Liver (tissue), 9 donors: ENCODE results near the gene ALAS1. TPM values are rescaled to one million over a fixed set of nuclear protein-coding genes. Genes with fewer than 3 reads are reported as not detected.

ENCODE experiments used
- DNase-seq: peaks from one replicate; pipeline ENCODE4 v3.0.0-alpha.2; 2017; ENCODE audit warnings: low spot score
- H3K27ac ChIP-seq, 2 donors: one replicate each; pipeline ENCODE4 v1.7.0; 2013; ENCODE audit warnings: inconsistent platforms in 2 of 2, low read length in 2 of 2, control low read depth in 1 of 2, low read depth in 1 of 2, mild to moderate bottlenecking in 1 of 2
- H3K27me3 ChIP-seq, 4 donors: one replicate each; pipeline versions ENCODE4 v1.6.1 to v1.7.0; 2013; ENCODE audit warnings: low read length in 3 of 4, inconsistent platforms in 1 of 4, mild to moderate bottlenecking in 1 of 4, moderate library complexity in 1 of 4; ENCODE audit not compliant: control insufficient read depth in 4 of 4, insufficient read depth in 4 of 4
- H3K36me3 ChIP-seq, 4 donors: one replicate each; pipeline versions ENCODE4 v1.6.1 to v1.7.0; 2013; ENCODE audit warnings: low read length in 3 of 4, mild to moderate bottlenecking in 3 of 4, low read depth in 1 of 4, moderate library complexity in 1 of 4; ENCODE audit not compliant: control insufficient read depth in 4 of 4, insufficient read depth in 3 of 4
- H3K4me1 ChIP-seq, 4 donors: one replicate each; pipeline versions ENCODE4 v1.6.1 to v1.7.0; 2013; ENCODE audit warnings: low read length in 3 of 4, mild to moderate bottlenecking in 3 of 4, moderate library complexity in 1 of 4; ENCODE audit not compliant: control insufficient read depth in 4 of 4, insufficient read depth in 4 of 4
- H3K4me3 ChIP-seq, 3 donors: one replicate each; pipeline versions ENCODE4 v1.6.1 to v1.7.0; 2013; ENCODE audit warnings: low read length in 3 of 3, control low read depth in 1 of 3, low read depth in 1 of 3, mild to moderate bottlenecking in 1 of 3
- H3K9ac ChIP-seq, 2 donors: one replicate each; pipeline ENCODE4 v1.7.0; 2013; ENCODE audit warnings: low read length in 2 of 2, mild to moderate bottlenecking in 2 of 2, moderate library complexity in 2 of 2, control low read depth in 1 of 2, low read depth in 1 of 2
- H3K9me3 ChIP-seq, 4 donors: one replicate each; pipeline versions ENCODE4 v1.6.1 to v1.7.0; 2013; ENCODE audit warnings: low read length in 3 of 4; ENCODE audit not compliant: control insufficient read depth in 4 of 4
- CTCF ChIP-seq: fragments of 150-350 bp; IDR thresholded peaks from 2 replicates; pipeline ENCODE4 v1.5.1; 2017; ENCODE audit warnings: improper control_type of control experiment, low read depth, low read length; ENCODE audit not compliant: missing input control
- GABPA ChIP-seq, 2 donors: IDR thresholded peaks in 1 of 2; conservative IDR thresholded peaks in 1 of 2; 2 replicates each; pipeline ENCODE4 v1.6.1; 2016; ENCODE audit warnings: antibody characterized with exemption in 2 of 2, mild to moderate bottlenecking in 1 of 2, moderate library complexity in 1 of 2
- NR2F2 ChIP-seq: IDR thresholded peaks from 2 replicates; pipeline ENCODE4 v1.6.1; 2016; ENCODE audit warnings: antibody characterized with exemption
- RAD21 ChIP-seq, 2 donors: IDR thresholded peaks; 2 replicates each; pipeline ENCODE4 v1.6.1; 2016; ENCODE audit warnings: antibody characterized with exemption in 2 of 2, mild to moderate bottlenecking in 2 of 2
- REST ChIP-seq: IDR thresholded peaks from 2 replicates; pipeline ENCODE4 v1.6.1; 2016; ENCODE audit warnings: antibody characterized with exemption, mild to moderate bottlenecking
- TAF1 ChIP-seq: conservative IDR thresholded peaks from 2 replicates; pipeline ENCODE4 v1.6.1; 2016; ENCODE audit warnings: antibody characterized with exemption, mild to moderate bottlenecking
- YY1 ChIP-seq: IDR thresholded peaks from 2 replicates; pipeline ENCODE4 v1.6.1; 2016; ENCODE audit warnings: antibody characterized with exemption, mild to moderate bottlenecking
- WGBS: extraction: QIAGEN DNeasy Blood & Tissue Kit; methylation state at CpG from one replicate; pipeline ENCODE4 v1.1.7; 2013; 5-methylcytosine and 5-hydroxymethylcytosine counted together
- polyA plus RNA-seq, 2 donors: library from polyadenylated mRNA; stranded (reverse) in 1 of 2; unstranded in 1 of 2; fragments of 200-250 nt in 1 of 2; fragments of >200 nt in 1 of 2; fragmentation: Nextera tagmentation in 1 of 2; extraction: Ambion mirVana in 1 of 2; gene quantifications; one replicate each; pipeline versions ENCODE4 v1.2.1 to v1.2.3, GENCODE V29; 2013 to 2015
- total RNA-seq, 2 donors: library from RNA; depleted of rRNA; stranded (reverse); fragments of >200 nt; gene quantifications; one replicate each; pipeline ENCODE4 v1.2.3, GENCODE V29; 2014
- TF ChIP-seq, protein P1 (sequence below): IDR thresholded peaks from 2 replicates; pipeline ENCODE4 v1.6.1; 2016; ENCODE audit warnings: antibody characterized with exemption
- donor health status: healthy.
- donor health status: healthy.
- donor health status: healthy.
- donor health status: healthy.
- donor health status: healthy.

Gene ALAS1
- total and polyA plus RNA-seq, 4 donors = 32.3 to 421 (median 137) TPM

- TF ChIP-seq CTCF = no peak
- no peak for TF ChIP-seq RAD21 (IDR thresholded peaks at IDR 0.05)
- TF ChIP-seq, protein P1, sequence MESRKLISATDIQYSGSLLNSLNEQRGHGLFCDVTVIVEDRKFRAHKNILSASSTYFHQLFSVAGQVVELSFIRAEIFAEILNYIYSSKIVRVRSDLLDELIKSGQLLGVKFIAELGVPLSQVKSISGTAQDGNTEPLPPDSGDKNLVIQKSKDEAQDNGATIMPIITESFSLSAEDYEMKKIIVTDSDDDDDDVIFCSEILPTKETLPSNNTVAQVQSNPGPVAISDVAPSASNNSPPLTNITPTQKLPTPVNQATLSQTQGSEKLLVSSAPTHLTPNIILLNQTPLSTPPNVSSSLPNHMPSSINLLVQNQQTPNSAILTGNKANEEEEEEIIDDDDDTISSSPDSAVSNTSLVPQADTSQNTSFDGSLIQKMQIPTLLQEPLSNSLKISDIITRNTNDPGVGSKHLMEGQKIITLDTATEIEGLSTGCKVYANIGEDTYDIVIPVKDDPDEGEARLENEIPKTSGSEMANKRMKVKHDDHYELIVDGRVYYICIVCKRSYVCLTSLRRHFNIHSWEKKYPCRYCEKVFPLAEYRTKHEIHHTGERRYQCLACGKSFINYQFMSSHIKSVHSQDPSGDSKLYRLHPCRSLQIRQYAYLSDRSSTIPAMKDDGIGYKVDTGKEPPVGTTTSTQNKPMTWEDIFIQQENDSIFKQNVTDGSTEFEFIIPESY = no peak
- TF ChIP-seq TAF1 = no peak
- peak; percentile 28 for TF ChIP-seq YY1
- TF ChIP-seq NR2F2 = peak; percentile 98
Observed at GRCh38 chr3:52238193-52238760, 40.3 kb downstream of the ALAS1 start (continued).

GRCh38 chr3:52238761-52239701 lies 41.1 kb downstream of the ALAS1 start, which contains the start of gene TWF2:
TSS of gene TWF2 (minus strand) at chr3:52239158. CDS start at chr3:52239016, 142 bp downstream.
- peak; percentile 75 for TF ChIP-seq YY1
- TF ChIP-seq GABPA (IDR thresholded peaks at IDR 0.05 in 1 of 2, conservative IDR thresholded peaks at IDR 0.05 in 1 of 2) = no peak
- no peak for TF ChIP-seq REST
- TF ChIP-seq RAD21 (IDR thresholded peaks at IDR 0.05) = peak; percentile 11 to 48
- peak; percentile 15 for TF ChIP-seq CTCF
- Histone ChIP-seq H3K36me3 (no peaks in the 10 kb centered on the region), H3K4me3 (peak within 1 kb of the TSS; percentile 65 to 82 (median 72)), H3K9ac (peak within 1 kb of the TSS; percentile 29 to 55), H3K27me3 (no peaks in the 10 kb centered on the region), H3K9me3 (no peaks in the 10 kb centered on the region), H3K4me1 (peaks cover 15 to 60% (median 40%) of the 10 kb centered on the region in 4 donors), H3K27ac (peak within 1 kb of the TSS; percentile 88 to 90)
- 1% methylated on average over 92 of the region's 92 CpGs for WGBS
- peak; percentile 81 for DNase-seq
